Loucy (cell line): ENCODE measurements around the gene KDM4B.

ENCODE experiments used
- EZH2phosphoT487 ChIP-seq: fragments of 200-600 bp; IDR thresholded peaks from 2 replicates; pipeline ENCODE4 v1.6.1; 2018; ENCODE audit warnings: antibody characterized with exemption, mild to moderate bottlenecking, moderate library complexity, borderline replicate concordance
- TF ChIP-seq, protein P1 (sequence below): fragments of 200-600 bp; sonication (generic); conservative IDR thresholded peaks from 2 replicates; pipeline ENCODE4 v1.5.1; 2014; ENCODE audit warnings: mild to moderate bottlenecking, antibody characterized with exemption, low read length

DNA sequence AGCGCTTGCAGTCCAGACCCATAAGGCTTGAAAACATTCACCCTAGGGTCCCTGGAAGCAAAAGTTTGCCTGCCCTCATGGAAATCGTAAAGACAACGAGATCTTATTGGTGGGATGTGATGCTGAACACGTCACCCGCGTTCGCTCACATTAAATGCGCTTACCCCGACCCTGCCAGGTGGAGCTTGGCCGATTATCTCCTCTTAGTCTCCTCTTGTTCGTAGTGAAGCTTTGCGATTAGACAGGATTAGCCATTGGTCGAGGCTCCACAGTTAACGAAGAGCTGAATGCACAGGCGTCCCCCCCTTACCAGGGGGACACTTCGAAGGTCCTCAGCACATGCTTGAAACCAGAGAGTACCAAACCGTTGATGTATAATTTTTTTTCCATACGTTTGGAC is 16.0 kb upstream of the KDM4B start:
- TF ChIP-seq, protein P1, sequence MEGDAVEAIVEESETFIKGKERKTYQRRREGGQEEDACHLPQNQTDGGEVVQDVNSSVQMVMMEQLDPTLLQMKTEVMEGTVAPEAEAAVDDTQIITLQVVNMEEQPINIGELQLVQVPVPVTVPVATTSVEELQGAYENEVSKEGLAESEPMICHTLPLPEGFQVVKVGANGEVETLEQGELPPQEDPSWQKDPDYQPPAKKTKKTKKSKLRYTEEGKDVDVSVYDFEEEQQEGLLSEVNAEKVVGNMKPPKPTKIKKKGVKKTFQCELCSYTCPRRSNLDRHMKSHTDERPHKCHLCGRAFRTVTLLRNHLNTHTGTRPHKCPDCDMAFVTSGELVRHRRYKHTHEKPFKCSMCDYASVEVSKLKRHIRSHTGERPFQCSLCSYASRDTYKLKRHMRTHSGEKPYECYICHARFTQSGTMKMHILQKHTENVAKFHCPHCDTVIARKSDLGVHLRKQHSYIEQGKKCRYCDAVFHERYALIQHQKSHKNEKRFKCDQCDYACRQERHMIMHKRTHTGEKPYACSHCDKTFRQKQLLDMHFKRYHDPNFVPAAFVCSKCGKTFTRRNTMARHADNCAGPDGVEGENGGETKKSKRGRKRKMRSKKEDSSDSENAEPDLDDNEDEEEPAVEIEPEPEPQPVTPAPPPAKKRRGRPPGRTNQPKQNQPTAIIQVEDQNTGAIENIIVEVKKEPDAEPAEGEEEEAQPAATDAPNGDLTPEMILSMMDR = no peak
- TF ChIP-seq EZH2phosphoT487 = no peak
